ENCODE results near the gene SLF2.

SLF2 gene

GRCh38 chr10:101003639-101004206, 91.0 kb downstream of the SLF2 start:
- Histone ChIP-seq H3K4me3 (ENCODE audit: low read length) (no peak overlapping the region), H3K27ac (ENCODE audit: low read depth, low read length) (no peak overlapping the region), H3K9me3 (ENCODE audit: insufficient read depth, low read depth, low read length) (no peaks in the 10 kb centered on the region), H3K36me3 (ENCODE audit: insufficient read depth, low read length) (peaks cover 49% of the 10 kb centered on the region), H3K27me3 (ENCODE audit: insufficient read depth, low read length) (no peaks in the 10 kb centered on the region), H3K9ac (ENCODE audit: low read depth, low read length) (no peak overlapping the region), H3K4me1 (ENCODE audit: insufficient read depth, low read length) (peaks cover 9% of the 10 kb centered on the region; the same call in 1 of the 2 replicates)
- WGBS: 96% methylated on average over 18 of the region's 18 CpGs

GRCh38 chr10:101005361-101005760, 92.6 kb downstream of the SLF2 start:
- peaks cover 49% of the 10 kb centered on the region for H3K36me3 ChIP-seq (ENCODE audit: insufficient read depth, low read length)

GRCh38 chr10:101005869-101006567, 93.3 kb downstream of the SLF2 start:
- no peak overlapping the region for H3K4me3 ChIP-seq (ENCODE audit: low read length)
- no peaks in the 10 kb centered on the region for H3K9me3 ChIP-seq (ENCODE audit: insufficient read depth, low read depth, low read length)
- H3K4me1 ChIP-seq (ENCODE audit: insufficient read depth, low read length): peaks cover 5% of the 10 kb centered on the region; the same call in 1 of the 2 replicates
- H3K9ac ChIP-seq (ENCODE audit: low read depth, low read length): no peak overlapping the region
- no peaks in the 10 kb centered on the region for H3K27me3 ChIP-seq (ENCODE audit: insufficient read depth, low read length)
- WGBS: 94% methylated on average over 3 of the region's 4 CpGs
- peaks cover 49% of the 10 kb centered on the region for H3K36me3 ChIP-seq (ENCODE audit: insufficient read depth, low read length)
- H3K27ac ChIP-seq (ENCODE audit: low read depth, low read length): no peak overlapping the region

More at GRCh38 chr10:101005361-101005760, 92.6 kb downstream of the SLF2 start:
- Histone ChIP-seq H3K4me1 (ENCODE audit: insufficient read depth, low read length) (peaks cover 6% of the 10 kb centered on the region; the same call in 1 of the 2 replicates), H3K4me3 (ENCODE audit: low read length) (no peak overlapping the region), H3K9me3 (ENCODE audit: insufficient read depth, low read depth, low read length) (no peaks in the 10 kb centered on the region), H3K27ac (ENCODE audit: low read depth, low read length) (no peak overlapping the region), H3K27me3 (ENCODE audit: insufficient read depth, low read length) (no peaks in the 10 kb centered on the region), H3K9ac (ENCODE audit: low read depth, low read length) (no peak overlapping the region)
- 96% methylated on average over 23 of the region's 23 CpGs for WGBS

- no peaks in the 10 kb centered on the region for H3K9me3 ChIP-seq (ENCODE audit: insufficient read depth, low read depth, low read length)
- no peak overlapping the region for H3K4me3 ChIP-seq (ENCODE audit: low read length)
- 94% methylated on average over 33 of the region's 33 CpGs for WGBS
- no peak overlapping the region for H3K9ac ChIP-seq (ENCODE audit: low read depth, low read length)
- H3K27me3 ChIP-seq (ENCODE audit: insufficient read depth, low read length): no peaks in the 10 kb centered on the region
- no peaks in the 10 kb centered on the region for H3K4me1 ChIP-seq (ENCODE audit: insufficient read depth, low read length)
- peaks cover 49% of the 10 kb centered on the region for H3K36me3 ChIP-seq (ENCODE audit: insufficient read depth, low read length)
- no peak overlapping the region for H3K27ac ChIP-seq (ENCODE audit: low read depth, low read length)
Measured at GRCh38 chr10:101006593-101007098, 93.9 kb downstream of the SLF2 start.

GRCh38 chr10:101007099-101007711, 94.4 kb downstream of the SLF2 start:
- WGBS: 89% methylated on average over 11 of the region's 11 CpGs
- no peaks in the 10 kb centered on the region for H3K27me3 ChIP-seq (ENCODE audit: insufficient read depth, low read length)
- H3K9ac ChIP-seq (ENCODE audit: low read depth, low read length): no peak overlapping the region
- H3K27ac ChIP-seq (ENCODE audit: low read depth, low read length): no peak overlapping the region
- H3K4me1 ChIP-seq (ENCODE audit: insufficient read depth, low read length): no peaks in the 10 kb centered on the region
- H3K4me3 ChIP-seq (ENCODE audit: low read length): no peak overlapping the region
- H3K9me3 ChIP-seq (ENCODE audit: insufficient read depth, low read depth, low read length): no peaks in the 10 kb centered on the region
- H3K36me3 ChIP-seq (ENCODE audit: insufficient read depth, low read length): peaks cover 49% of the 10 kb centered on the region

GRCh38 chr10:101007915-101008822, 95.4 kb downstream of the SLF2 start:
- H3K36me3 ChIP-seq (ENCODE audit: insufficient read depth, low read length): peaks cover 40% of the 10 kb centered on the region
- no peak overlapping the region for H3K4me3 ChIP-seq (ENCODE audit: low read length)
- no peak overlapping the region for H3K27ac ChIP-seq (ENCODE audit: low read depth, low read length)
- H3K27me3 ChIP-seq (ENCODE audit: insufficient read depth, low read length): no peaks in the 10 kb centered on the region
- H3K9me3 ChIP-seq (ENCODE audit: insufficient read depth, low read depth, low read length): no peaks in the 10 kb centered on the region
- H3K9ac ChIP-seq (ENCODE audit: low read depth, low read length): no peak overlapping the region
- no peaks in the 10 kb centered on the region for H3K4me1 ChIP-seq (ENCODE audit: insufficient read depth, low read length)
- 81% methylated on average over 13 of the region's 13 CpGs for WGBS

- Histone ChIP-seq H3K9ac (ENCODE audit: low read depth, low read length) (no peak overlapping the region), H3K9me3 (ENCODE audit: insufficient read depth, low read depth, low read length) (no peaks in the 10 kb centered on the region), H3K27me3 (ENCODE audit: insufficient read depth, low read length) (no peaks in the 10 kb centered on the region), H3K4me3 (ENCODE audit: low read length) (no peak overlapping the region), H3K36me3 (ENCODE audit: insufficient read depth, low read length) (peaks cover 32% of the 10 kb centered on the region), H3K27ac (ENCODE audit: low read depth, low read length) (no peak overlapping the region), H3K4me1 (ENCODE audit: insufficient read depth, low read length) (no peaks in the 10 kb centered on the region)
- 90% methylated on average over 6 of the region's 6 CpGs for WGBS
Measured at GRCh38 chr10:101008823-101009423, 96.2 kb downstream of the SLF2 start.

- whole genome bisulfite sequencing: 93% methylated on average over 22 of the region's 22 CpGs
- no peak overlapping the region for H3K27ac ChIP-seq (ENCODE audit: low read depth, low read length)
- H3K27me3 ChIP-seq (ENCODE audit: insufficient read depth, low read length): peaks cover 10% of the 10 kb centered on the region
- no peak overlapping the region for H3K9ac ChIP-seq (ENCODE audit: low read depth, low read length)
- H3K4me3 ChIP-seq (ENCODE audit: low read length): no peak overlapping the region
- no peaks in the 10 kb centered on the region for H3K9me3 ChIP-seq (ENCODE audit: insufficient read depth, low read depth, low read length)
- H3K36me3 ChIP-seq (ENCODE audit: insufficient read depth, low read length): peaks cover 22% of the 10 kb centered on the region
- no peaks in the 10 kb centered on the region for H3K4me1 ChIP-seq (ENCODE audit: insufficient read depth, low read length)
Measured at GRCh38 chr10:101010329-101010728, 97.6 kb downstream of the SLF2 start.

- Histone ChIP-seq H3K27me3 (ENCODE audit: insufficient read depth, low read length) (peaks cover 23% of the 10 kb centered on the region), H3K9ac (ENCODE audit: low read depth, low read length) (no peak overlapping the region), H3K36me3 (ENCODE audit: insufficient read depth, low read length) (peaks cover 7% of the 10 kb centered on the region), H3K4me3 (ENCODE audit: low read length) (no peak overlapping the region), H3K4me1 (ENCODE audit: insufficient read depth, low read length) (no peaks in the 10 kb centered on the region), H3K9me3 (ENCODE audit: insufficient read depth, low read depth, low read length) (no peaks in the 10 kb centered on the region), H3K27ac (ENCODE audit: low read depth, low read length) (no peak overlapping the region)
- WGBS: 63% methylated on average over 22 of the region's 22 CpGs
Measured at GRCh38 chr10:101011517-101012423, 99.0 kb downstream of the SLF2 start.
